Mammary epithelial cell (primary cell): Measurements from ENCODE around the gene SNX14.

Experiments used
- CTCF ChIP-seq, 2 donors: IDR thresholded peaks in 1 of 2; conservative IDR thresholded peaks in 1 of 2; 2 replicates each; pipeline ENCODE4 v1.5.1; 2011 to 2012; ENCODE audit warnings: inconsistent platforms in 2 of 2, low read length in 2 of 2, mild to moderate bottlenecking in 2 of 2, control low read depth in 1 of 2, low read depth in 1 of 2; ENCODE audit not compliant: insufficient read depth in 1 of 2; ENCODE audit errors: extremely low read depth in 1 of 2
- EZH2 ChIP-seq: IDR thresholded peaks from 2 replicates; pipeline ENCODE4 v1.6.1; 2012; ENCODE audit warnings: low read length, inconsistent platforms, borderline replicate concordance

- TF ChIP-seq CTCF (conservative IDR thresholded peaks at IDR 0.05 in 1 of 2, IDR thresholded peaks at IDR 0.05 in 1 of 2; ENCODE audit: extremely low read depth in 1 of 2, insufficient read depth in 1 of 2, low read depth in 1 of 2, low read length in 2 of 2) (no peak), EZH2 (no peak)
Measured at GRCh38 chr6:85561750-85562357, 31.8 kb downstream of the SNX14 start.
